Non-pigmented ciliary epithelial cell (primary cell): ENCODE results near the gene CCAR1.
"Not testable (repeated sequence)": the region's sequence is repeated elsewhere in the genome, so short reads cannot be mapped to it uniquely, and the experiment has no call there.

Source experiments
- DNase-seq: peaks from one replicate; pipeline ENCODE4 v3.0.0-alpha.2; 2010; ENCODE audit warnings: low read depth

Gene CCAR1

GRCh38 chr10:68828833-68829232, 107.8 kb downstream of the CCAR1 start:
- no peak for DNase-seq

- DNase-seq: no peak
Observed at GRCh38 chr10:68829521-68829920, 108.5 kb downstream of the CCAR1 start.

GRCh38 chr10:68829952-68830351, 108.9 kb downstream of the CCAR1 start:
- no peak for DNase-seq

GRCh38 chr10:68831961-68832455, 111.0 kb downstream of the CCAR1 start:
- DNase-seq: no peak

- DNase-seq: no peak
Observed at GRCh38 chr10:68832601-68833000, 111.6 kb downstream of the CCAR1 start.

GRCh38 chr10:68837626-68838322, 116.7 kb downstream of the CCAR1 start:
- no peak for DNase-seq

GRCh38 chr10:68840650-68841049, 119.6 kb downstream of the CCAR1 start:
- not testable (repeated sequence) for DNase-seq
